H1 (cell line): ENCODE measurements around the gene MAGEA9. TPM values are rescaled to one million over a fixed set of nuclear protein-coding genes. Genes with fewer than 3 reads are reported as not detected.

Source experiments
- CTCF ChIA-PET: fragments of 300-600 bp; sonication (Branson Sonifier 250); formaldehyde crosslinking; loops from one replicate; lab custom pipeline; 2021; ENCODE audit not compliant: partially characterized antibody; lab: Charles Lee
- POLR2A ChIA-PET: fragments of 300-600 bp; sonication (Branson Sonifier 250); formaldehyde crosslinking; loops from one replicate; lab custom pipeline; 2021; ENCODE audit warnings: inconsistent platforms; ENCODE audit not compliant: partially characterized antibody; lab: Charles Lee
- DNase-seq, 2 experiments: peaks; one replicate each; pipeline versions ENCODE4 v3.0.0 to v3.0.0-alpha.2; 2010 to 2022; ENCODE audit warnings: low spot score in 2 of 2, low read depth in 1 of 2, mixed read lengths in 1 of 2
- FAIRE-seq: peaks from 2 replicates; lab custom pipeline; 2011; peaks lifted over from hg19 to GRCh38; lab: Jason Lieb, UNC
- H2AFZ ChIP-seq: 2 replicates; pipeline ENCODE4 v1.8.1; 2012; ENCODE audit warnings: low read length, inconsistent platforms
- H2AK5ac ChIP-seq: 2 replicates; pipeline ENCODE4 v1.6.1; 2013; ENCODE audit warnings: low read depth, low read length
- H2BK120ac ChIP-seq: replicated peaks from 2 replicates; pipeline ENCODE3; 2013; ENCODE audit warnings: low read depth, low read length, inconsistent platforms
- H2BK12ac ChIP-seq: 2 replicates; pipeline ENCODE4 v1.6.1; 2013; ENCODE audit warnings: low read depth, low read length
- H2BK15ac ChIP-seq: 2 replicates; pipeline ENCODE4 v1.6.1; 2013; ENCODE audit warnings: low read length
- H2BK20ac ChIP-seq: 2 replicates; pipeline ENCODE4 v1.6.1; 2013; ENCODE audit warnings: low read length
- H2BK5ac ChIP-seq: 2 replicates; pipeline ENCODE4 v1.6.1; 2013; ENCODE audit warnings: low read depth, low read length
- H3K14ac ChIP-seq: 2 replicates; pipeline ENCODE4 v1.6.1; 2013; ENCODE audit warnings: inconsistent platforms; ENCODE audit not compliant: insufficient read length
- H3K18ac ChIP-seq: 2 replicates; pipeline ENCODE4 v1.6.1; 2013; ENCODE audit warnings: low read length; ENCODE audit errors: extremely low read depth
- H3K23ac ChIP-seq: 2 replicates; pipeline ENCODE4 v1.6.1; 2013; ENCODE audit warnings: inconsistent platforms; ENCODE audit not compliant: insufficient read length
- H3K23me2 ChIP-seq: 2 replicates; pipeline ENCODE4 v1.6.1; 2013; ENCODE audit warnings: low read depth, low read length
- H3K27ac ChIP-seq: 2 replicates; pipeline ENCODE4 v1.6.1; 2011; ENCODE audit warnings: low read depth, low read length, inconsistent platforms
- H3K27me3 ChIP-seq, 4 experiments: replicated peaks in 1 of 4; 1 replicate in 1 of 4; 2 replicates in 3 of 4; pipeline versions ENCODE4 v1.6.1 to v1.8.1; 2011 to 2013; ENCODE audit warnings: low read length in 3 of 4, mild to moderate bottlenecking in 3 of 4, inconsistent platforms in 2 of 4, mixed read lengths in 2 of 4, moderate library complexity in 1 of 4; ENCODE audit not compliant: control insufficient read depth in 3 of 4, insufficient read depth in 3 of 4; ENCODE audit errors: extremely low read depth in 1 of 4
- H3K36me3 ChIP-seq, 4 experiments: 2 replicates each; pipeline versions ENCODE4 v1.6.1 to v1.8.1; 2011 to 2013; ENCODE audit warnings: mild to moderate bottlenecking in 4 of 4, low read length in 3 of 4, moderate library complexity in 2 of 4, control low read depth in 1 of 4, inconsistent platforms in 1 of 4; ENCODE audit not compliant: insufficient read depth in 4 of 4, control insufficient read depth in 2 of 4
- H3K4ac ChIP-seq: replicated peaks from 2 replicates; pipeline ENCODE3; 2013; ENCODE audit warnings: low read length, low read depth, mixed read lengths, inconsistent platforms; ENCODE audit not compliant: insufficient read length
- H3K4me1 ChIP-seq, 4 experiments: replicated peaks in 1 of 4; 1 replicate in 1 of 4; 2 replicates in 3 of 4; pipeline versions ENCODE4 v1.6.1 to v1.8.1; 2011 to 2013; ENCODE audit warnings: low read length in 3 of 4, inconsistent platforms in 2 of 4, mixed read lengths in 1 of 4; ENCODE audit not compliant: insufficient read depth in 4 of 4, control insufficient read depth in 3 of 4
- H3K4me2 ChIP-seq, 2 experiments: 2 replicates each; pipeline versions ENCODE4 v1.6.1 to v1.8.1; 2011 to 2013; ENCODE audit warnings: low read depth in 2 of 2, low read length in 2 of 2, control low read depth in 1 of 2, inconsistent platforms in 1 of 2, mild to moderate bottlenecking in 1 of 2; ENCODE audit not compliant: insufficient read depth in 1 of 2
- H3K4me3 ChIP-seq, 4 experiments: fragments of 200-600, 300-600 bp in 1 of 4; sonication (generic), shearing (Covaris generic), sonication (Bioruptor Twin) in 1 of 4; 2 replicates each; pipeline versions ENCODE4 v1.5.1 to v1.8.1; 2011 to 2016; ENCODE audit warnings: low read length in 4 of 4, low read depth in 3 of 4, control low read depth in 2 of 4, inconsistent platforms in 2 of 4, mild to moderate bottlenecking in 2 of 4, mixed read lengths in 1 of 4, moderate library complexity in 1 of 4; ENCODE audit not compliant: insufficient read depth in 2 of 4; ENCODE audit errors: extremely low read depth in 1 of 4
- H3K56ac ChIP-seq: replicated peaks from 2 replicates; pipeline ENCODE3; 2013; ENCODE audit warnings: low read depth, mild to moderate bottlenecking, mixed read lengths, low read length, inconsistent platforms; ENCODE audit not compliant: insufficient read length
- H3K79me1 ChIP-seq: 2 replicates; pipeline ENCODE4 v1.6.1; 2013; ENCODE audit warnings: low read depth, low read length, control low read depth
- H3K79me2 ChIP-seq, 2 experiments: 2 replicates each; pipeline versions ENCODE4 v1.6.1 to v1.8.1; 2012 to 2013; ENCODE audit warnings: low read length in 2 of 2, mild to moderate bottlenecking in 2 of 2, inconsistent platforms in 1 of 2; ENCODE audit not compliant: insufficient read depth in 2 of 2, control insufficient read depth in 1 of 2
- H3K9ac ChIP-seq, 4 experiments: replicated peaks in 1 of 4; 1 replicate in 1 of 4; 2 replicates in 3 of 4; pipeline versions ENCODE4 v1.6.1 to v1.8.1; 2011 to 2013; ENCODE audit warnings: low read depth in 3 of 4, low read length in 3 of 4, control low read depth in 2 of 4, mild to moderate bottlenecking in 2 of 4, moderate library complexity in 2 of 4, inconsistent platforms in 1 of 4; ENCODE audit errors: extremely low read depth in 1 of 4
- H3K9me3 ChIP-seq, 2 experiments: 2 replicates each; pipeline versions ENCODE4 v1.6.1 to v1.8.1; 2012 to 2013; ENCODE audit warnings: mild to moderate bottlenecking in 2 of 2, moderate library complexity in 2 of 2, control low read depth in 1 of 2, inconsistent platforms in 1 of 2, low read depth in 1 of 2, low read length in 1 of 2, mixed read lengths in 1 of 2; ENCODE audit not compliant: insufficient read depth in 2 of 2
- H4K20me1 ChIP-seq, 2 experiments: replicated peaks in 1 of 2; 2 replicates each; pipeline versions ENCODE3 to v1.8.1; 2011 to 2013; ENCODE audit warnings: inconsistent platforms in 2 of 2, low read length in 2 of 2, mild to moderate bottlenecking in 1 of 2; ENCODE audit not compliant: insufficient read depth in 2 of 2, control insufficient read depth in 1 of 2
- H4K5ac ChIP-seq: 2 replicates; pipeline ENCODE4 v1.6.1; 2013; ENCODE audit warnings: low read length, low read depth, mixed read lengths, inconsistent platforms; ENCODE audit not compliant: insufficient read length
- H4K8ac ChIP-seq: 2 replicates; pipeline ENCODE4 v1.8.0; 2013; ENCODE audit warnings: mild to moderate bottlenecking, moderate library complexity, low read length, inconsistent platforms; ENCODE audit not compliant: insufficient read depth; ENCODE audit errors: extremely low read depth
- H4K91ac ChIP-seq: replicated peaks from 2 replicates; pipeline ENCODE3; 2013; ENCODE audit warnings: low read length, mixed read lengths, inconsistent platforms; ENCODE audit not compliant: insufficient read length
- ATF2 ChIP-seq: IDR thresholded peaks from 2 replicates; pipeline ENCODE4 v1.6.1; 2012; ENCODE audit warnings: low read length, inconsistent platforms
- CHD1 ChIP-seq: IDR thresholded peaks from 2 replicates; pipeline ENCODE4 v1.6.1; 2012; ENCODE audit warnings: low read depth, low read length, improper control_type of control experiment
- CHD2 ChIP-seq: IDR thresholded peaks from 2 replicates; pipeline ENCODE4 v1.6.1; 2012; ENCODE audit warnings: low read length, improper control_type of control experiment
- EP300 ChIP-seq, 2 experiments: IDR thresholded peaks; 1 replicate in 1 of 2; 2 replicates in 1 of 2; pipeline ENCODE4 v1.6.1; 2011 to 2012; ENCODE audit warnings: low read depth in 2 of 2, low read length in 2 of 2, mild to moderate bottlenecking in 2 of 2, borderline replicate concordance in 1 of 2, inconsistent platforms in 1 of 2, moderate library complexity in 1 of 2
- FOSL1 ChIP-seq: IDR thresholded peaks from 2 replicates; pipeline ENCODE4 v1.6.1; 2011; ENCODE audit warnings: mild to moderate bottlenecking, low read depth, low read length, moderate library complexity; ENCODE audit not compliant: insufficient read depth
- KDM4A ChIP-seq: IDR thresholded peaks from one replicate; pipeline ENCODE4 v1.7.1; 2012; ENCODE audit warnings: low read depth, mild to moderate bottlenecking, moderate library complexity, low read length, inconsistent platforms; ENCODE audit not compliant: severe bottlenecking
- PHF8 ChIP-seq: fragments of 200-600 bp; sonication (generic); conservative IDR thresholded peaks from 2 replicates; pipeline ENCODE4 v1.7.1; 2012; ENCODE audit warnings: low read depth, mild to moderate bottlenecking, inconsistent platforms, low read length, moderate library complexity
- SIN3A ChIP-seq, 2 experiments: IDR thresholded peaks in 1 of 2; conservative IDR thresholded peaks in 1 of 2; 2 replicates each; pipeline ENCODE4 v1.6.1; 2011 to 2012; ENCODE audit warnings: low read length in 2 of 2, improper control_type of control experiment in 1 of 2, low read depth in 1 of 2, mild to moderate bottlenecking in 1 of 2
- SIRT6 ChIP-seq: IDR thresholded peaks from one replicate; pipeline ENCODE4 v1.7.1; 2012; ENCODE audit warnings: low read length, inconsistent platforms
- TCF12 ChIP-seq: IDR thresholded peaks from 2 replicates; pipeline ENCODE4 v1.6.1; 2011; ENCODE audit warnings: low read depth, mild to moderate bottlenecking, low read length
- WGBS, 2 experiments: shearing (Covaris generic) in 1 of 2; methylation state at CpG; one replicate each; pipeline versions ENCODE4 v1.1.6 to v1.1.7; 2013 to 2015; ENCODE audit warnings: low lambda C conversion rate in 2 of 2, mixed read lengths in 2 of 2, inconsistent platforms in 1 of 2, low coverage in 1 of 2, missing lambda C conversion rate in 1 of 2; ENCODE audit not compliant: insufficient replicate concordance in 2 of 2, insufficient coverage in 1 of 2, insufficient read length in 1 of 2; ENCODE audit errors: extremely low coverage in 1 of 2, missing lambda C conversion rate in 1 of 2; 5-methylcytosine and 5-hydroxymethylcytosine counted together
- polyA plus RNA-seq, 7 experiments: library from polyadenylated mRNA; depleted of rRNA in 3 of 7; stranded (reverse) in 5 of 7; unstranded in 2 of 7; fragments of >200 nt in 5 of 7; fragments of 200-250 nt in 2 of 7; gene quantifications; 1 replicate in 5 of 7; 2 replicates in 1 of 7; 4 replicates in 1 of 7; pipeline versions ENCODE4 v1.2.1 to v1.2.3, GENCODE V29; 2011 to 2013; ENCODE audit warnings: missing spikeins in 2 of 7, mixed read lengths in 2 of 7
- total RNA-seq: library from RNA; stranded (reverse); fragmentation: NEBNext Ultra II Directional; extraction: Animal tissue kit (Norgen Biotek cat#: 25700); gene quantifications from 2 replicates; pipeline ENCODE4 v1.2.1, GENCODE V29; 2021
- TF ChIP-seq, protein P1 (sequence below): IDR thresholded peaks from 2 replicates; pipeline ENCODE4 v1.6.1; 2011; ENCODE audit warnings: low read depth, mild to moderate bottlenecking, low read length; ENCODE audit not compliant: insufficient read depth

The MAGEA9 gene
- total and polyA plus RNA-seq, 2 of the 8 experiments (the other 6 are each of a cell fraction or from before 2014, with no cell fraction given): not detected

- no peak overlapping the region for H3K9ac ChIP-seq
- no peaks in the 10 kb centered on the region; a peak in 1 of 4 replicates for H3K9me3 ChIP-seq
- no peaks in the 10 kb centered on the region for H3K4me1 ChIP-seq
- no peaks in the 10 kb centered on the region for H3K79me2 ChIP-seq
- H3K79me1 ChIP-seq: no peaks in the 10 kb centered on the region
- no peaks in the 10 kb centered on the region for H3K23me2 ChIP-seq
- H3K18ac ChIP-seq: no peak overlapping the region
- no peak overlapping the region for H2BK20ac ChIP-seq
- ChIA-PET POLR2A (no interaction called here), CTCF (no interaction called here)
- no peak overlapping the region for H3K14ac ChIP-seq
- WGBS, 2 experiments: 100% methylated on average over 2 of the region's 3 CpGs; no CpG with 5 or more reads in 1 of the 2 experiments
- no peak overlapping the region for H2BK12ac ChIP-seq
- H3K23ac ChIP-seq: no peak overlapping the region
- H3K4me2 ChIP-seq: no peak overlapping the region
- H3K56ac ChIP-seq: no peak overlapping the region
- DNase-seq (no peak), FAIRE-seq (no peak)
- no peak overlapping the region for H2BK120ac ChIP-seq
- no peak overlapping the region for H2BK15ac ChIP-seq
- no peak overlapping the region for H4K5ac ChIP-seq
- H4K91ac ChIP-seq: no peak overlapping the region
- H3K36me3 ChIP-seq: no peaks in the 10 kb centered on the region
- H4K8ac ChIP-seq: no peak overlapping the region
- H4K20me1 ChIP-seq: no peaks in the 10 kb centered on the region
- H2BK5ac ChIP-seq: no peak overlapping the region
- no peak overlapping the region for H2AFZ ChIP-seq
- TF ChIP-seq FOSL1 (no peak), CHD1 (no peak), SIRT6 (no peak), CHD2 (no peak), TCF12 (no peak), KDM4A (no peak), PHF8 (no peak), SIN3A (conservative IDR thresholded peaks at IDR 0.05 in 1 of 2, IDR thresholded peaks at IDR 0.05 in 1 of 2; ENCODE audit: low read depth in 1 of 2, low read length in 2 of 2) (no peak), EP300 (IDR thresholded peaks at IDR 0.05; ENCODE audit: borderline replicate concordance in 1 of 2, low read depth in 2 of 2, low read length in 2 of 2) (no peak), ATF2 (no peak)
- TF ChIP-seq, protein P1, sequence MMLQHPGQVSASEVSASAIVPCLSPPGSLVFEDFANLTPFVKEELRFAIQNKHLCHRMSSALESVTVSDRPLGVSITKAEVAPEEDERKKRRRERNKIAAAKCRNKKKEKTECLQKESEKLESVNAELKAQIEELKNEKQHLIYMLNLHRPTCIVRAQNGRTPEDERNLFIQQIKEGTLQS: no peak
- H3K27me3 ChIP-seq: no peaks in the 10 kb centered on the region
- H3K4ac ChIP-seq: no peak overlapping the region
- H3K4me3 ChIP-seq: no peak overlapping the region
- H3K27ac ChIP-seq: no peak overlapping the region
- H2AK5ac ChIP-seq: no peak overlapping the region
Observed at GRCh38 chrX:149760965-149761364, 20.8 kb upstream of the MAGEA9 start.
